ENCODE measurements around the gene EXOC6.

EXOC6 gene

GRCh38 chr10:93030409-93030808 lies 182.1 kb downstream of the EXOC6 start:
- no peak for DNase-seq

GRCh38 chr10:93032105-93032808 lies 183.9 kb downstream of the EXOC6 start:
- DNase-seq, result no peak

- no peak for DNase-seq
Measured at GRCh38 chr10:93032809-93033137, 184.5 kb downstream of the EXOC6 start.

- DNase-seq, result no peak
Measured at GRCh38 chr10:93034426-93034825, 186.1 kb downstream of the EXOC6 start.

- DNase-seq, result no peak
Measured at GRCh38 chr10:93039110-93039509, 190.8 kb downstream of the EXOC6 start.

GRCh38 chr10:93039721-93040120 lies 191.4 kb downstream of the EXOC6 start:
- DNase-seq, result no peak

GRCh38 chr10:93054486-93054885 lies 206.2 kb downstream of the EXOC6 start:
- no peak for DNase-seq

- no peak for DNase-seq
Measured at GRCh38 chr10:93058139-93058538, 209.8 kb downstream of the EXOC6 start.

GRCh38 chr10:93059975-93060886 lies 211.9 kb downstream of the EXOC6 start, which contains the start of gene CYP26C1:
Gene CYP26C1 (plus strand): TSS chr10:93060798. CDS start chr10:93061264, 466 bp downstream.
- no peak for DNase-seq

- no peak for DNase-seq
Measured at GRCh38 chr10:93060887-93061593, 212.7 kb downstream of the EXOC6 start.

- DNase-seq, result no peak
Measured at GRCh38 chr10:93061594-93062513, 213.5 kb downstream of the EXOC6 start.

- no peak for DNase-seq
Measured at GRCh38 chr10:93062514-93063143, 214.3 kb downstream of the EXOC6 start.

- no peak for DNase-seq
Measured at GRCh38 chr10:93063144-93063976, 215.0 kb downstream of the EXOC6 start.

- no peak for DNase-seq
Measured at GRCh38 chr10:93063977-93064660, 215.8 kb downstream of the EXOC6 start.

- no peak for DNase-seq
Measured at GRCh38 chr10:93064874-93065660, 216.7 kb downstream of the EXOC6 start.

GRCh38 chr10:93065675-93066543 lies 217.6 kb downstream of the EXOC6 start:
- DNase-seq, result no peak

- no peak for DNase-seq
Measured at GRCh38 chr10:93066544-93066913, 218.2 kb downstream of the EXOC6 start.

All from cerebellar nuclear complex (tissue), 1 donor.